SU-DHL-6 (cell line): ENCODE measurements around the gene HMGB1.
A peak's percentile ranks its signal among the peaks of the same experiment; 100 is the strongest.

ENCODE experiments used
- H2AFZ ChIP-seq: fragments of 200-600 bp; sonication (generic); 2 replicates; pipeline ENCODE4 v1.6.1; 2014; ENCODE audit warnings: low read depth, mild to moderate bottlenecking, moderate library complexity, mixed read lengths, antibody characterized with exemption, low read length; ENCODE audit not compliant: severe bottlenecking
- H3F3A ChIP-seq: fragments of 200-600 bp; shearing (Covaris generic); 2 replicates; pipeline ENCODE4 v1.6.0; 2016; ENCODE audit warnings: antibody characterized with exemption, mild to moderate bottlenecking; ENCODE audit not compliant: insufficient read depth
- H3K27ac ChIP-seq: fragments of 200-600 bp; sonication (generic); 2 replicates; pipeline ENCODE4 v1.5.1; 2016; ENCODE audit warnings: low read depth, mild to moderate bottlenecking, low read length, moderate library complexity, mixed read lengths
- H3K27me3 ChIP-seq: fragments of 200-600 bp; sonication (generic), shearing (Covaris generic); 2 replicates; pipeline ENCODE4 v1.6.0; 2014; ENCODE audit warnings: mild to moderate bottlenecking, low read length
- H3K36me3 ChIP-seq: fragments of 200-600 bp; sonication (generic); 2 replicates; pipeline ENCODE4 v1.6.1; 2014; ENCODE audit warnings: mild to moderate bottlenecking, low read length, mixed read lengths
- H3K4me2 ChIP-seq: fragments of 300-600, 200-600 bp; shearing (Covaris generic), sonication (generic); 2 replicates; pipeline ENCODE4 v1.6.0; 2014; ENCODE audit warnings: low read length, low read depth, mild to moderate bottlenecking; ENCODE audit not compliant: poor library complexity, severe bottlenecking
- H3K4me3 ChIP-seq: fragments of 200-600 bp; sonication (generic); 2 replicates; pipeline ENCODE4 v1.5.1; 2014; ENCODE audit warnings: antibody characterized with exemption, low read length, mild to moderate bottlenecking, mixed read lengths; ENCODE audit not compliant: insufficient read depth, poor library complexity, severe bottlenecking
- H3K79me2 ChIP-seq: fragments of 200-600 bp; sonication (generic); 2 replicates; pipeline ENCODE4 v1.6.1; 2014; ENCODE audit warnings: mild to moderate bottlenecking, low read length, moderate library complexity; ENCODE audit not compliant: insufficient read depth
- H3K9ac ChIP-seq: fragments of 200-600 bp; sonication (generic); 2 replicates; pipeline ENCODE4 v1.7.0; 2014; ENCODE audit warnings: mild to moderate bottlenecking, low read length
- H3K9me2 ChIP-seq: fragments of 200-600 bp; sonication (generic); replicated peaks from 2 replicates; pipeline ENCODE4 v1.6.1; 2014; ENCODE audit warnings: low read length; ENCODE audit not compliant: insufficient read depth
- H3K9me3 ChIP-seq: fragments of 200-600 bp; sonication (generic); 2 replicates; pipeline ENCODE4 v1.6.1; 2014; ENCODE audit warnings: low read length, mixed read lengths; ENCODE audit not compliant: insufficient read depth
- H4K20me1 ChIP-seq: fragments of 200-600 bp; sonication (generic); 2 replicates; pipeline ENCODE4 v1.6.1; 2014; ENCODE audit warnings: low read depth, mild to moderate bottlenecking, antibody characterized with exemption, low read length, moderate library complexity, mixed read lengths
- EZH2phosphoT487 ChIP-seq: fragments of 200-600 bp; sonication (generic), shearing (Covaris generic); conservative IDR thresholded peaks from 2 replicates; pipeline ENCODE4 v1.6.1; 2018; ENCODE audit warnings: mild to moderate bottlenecking, antibody characterized with exemption, low read length, moderate library complexity, mixed read lengths
- TF ChIP-seq, protein P1 (sequence below): fragments of 200-600 bp; sonication (generic); IDR thresholded peaks from one replicate; pipeline ENCODE4 v1.5.1; 2017; ENCODE audit warnings: antibody characterized with exemption, mild to moderate bottlenecking, low read length, moderate library complexity; ENCODE audit not compliant: insufficient read depth, poor library complexity, severe bottlenecking

The HMGB1 gene

DNA sequence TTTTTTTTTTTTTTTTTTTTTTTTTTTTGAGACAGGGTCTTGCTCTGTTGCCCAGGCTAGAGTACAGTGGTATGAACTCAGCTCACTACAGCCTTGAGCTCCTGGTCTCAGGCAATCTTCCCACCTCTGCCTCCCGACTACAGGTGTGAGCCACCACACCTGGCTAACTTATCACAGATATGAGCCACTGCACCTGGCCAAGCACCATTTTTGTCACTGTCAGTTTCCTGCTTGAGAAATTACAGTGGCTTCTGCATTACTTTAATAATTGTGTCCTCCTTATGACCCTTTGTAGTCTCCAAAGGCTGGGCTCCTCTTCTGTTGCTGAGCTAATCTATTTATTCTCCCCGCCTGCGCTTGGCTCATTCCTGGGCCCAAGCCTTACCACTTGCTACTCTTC, 27.4 kb downstream of the HMGB1 start:
- no peak overlapping the region for H2AFZ ChIP-seq

DNA sequence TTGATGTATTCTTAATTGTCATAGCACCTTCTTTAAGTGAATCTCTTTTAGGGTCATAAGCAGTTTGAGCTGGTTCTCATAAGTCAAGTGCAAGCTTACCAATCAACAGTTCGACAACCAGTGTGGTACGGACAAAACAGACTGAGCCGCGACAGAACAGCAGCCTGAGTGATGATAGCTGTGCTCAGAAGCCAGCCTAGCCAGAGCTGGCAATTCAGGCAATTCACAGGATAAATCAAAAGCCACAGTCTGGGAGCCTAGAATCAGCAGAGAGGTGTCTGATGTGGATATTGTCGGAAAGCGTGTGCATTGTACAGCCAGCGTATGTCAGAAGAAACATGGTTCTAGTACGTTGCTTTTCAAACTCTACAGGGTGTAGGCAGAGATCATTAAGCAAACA, 28.6 kb downstream of the HMGB1 start:
- no peak overlapping the region for H2AFZ ChIP-seq
- H3K9me3 ChIP-seq, result no peaks in the 10 kb centered on the region
- H3K4me2 ChIP-seq, result no peak overlapping the region
- H4K20me1 ChIP-seq, result no peaks in the 10 kb centered on the region
- no peaks in the 10 kb centered on the region for H3K9me2 ChIP-seq
- no peak overlapping the region for H3K27ac ChIP-seq
- TF ChIP-seq, protein P1, sequence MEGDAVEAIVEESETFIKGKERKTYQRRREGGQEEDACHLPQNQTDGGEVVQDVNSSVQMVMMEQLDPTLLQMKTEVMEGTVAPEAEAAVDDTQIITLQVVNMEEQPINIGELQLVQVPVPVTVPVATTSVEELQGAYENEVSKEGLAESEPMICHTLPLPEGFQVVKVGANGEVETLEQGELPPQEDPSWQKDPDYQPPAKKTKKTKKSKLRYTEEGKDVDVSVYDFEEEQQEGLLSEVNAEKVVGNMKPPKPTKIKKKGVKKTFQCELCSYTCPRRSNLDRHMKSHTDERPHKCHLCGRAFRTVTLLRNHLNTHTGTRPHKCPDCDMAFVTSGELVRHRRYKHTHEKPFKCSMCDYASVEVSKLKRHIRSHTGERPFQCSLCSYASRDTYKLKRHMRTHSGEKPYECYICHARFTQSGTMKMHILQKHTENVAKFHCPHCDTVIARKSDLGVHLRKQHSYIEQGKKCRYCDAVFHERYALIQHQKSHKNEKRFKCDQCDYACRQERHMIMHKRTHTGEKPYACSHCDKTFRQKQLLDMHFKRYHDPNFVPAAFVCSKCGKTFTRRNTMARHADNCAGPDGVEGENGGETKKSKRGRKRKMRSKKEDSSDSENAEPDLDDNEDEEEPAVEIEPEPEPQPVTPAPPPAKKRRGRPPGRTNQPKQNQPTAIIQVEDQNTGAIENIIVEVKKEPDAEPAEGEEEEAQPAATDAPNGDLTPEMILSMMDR, result no peak
- TF ChIP-seq EZH2phosphoT487, result no peak
- no peaks in the 10 kb centered on the region for H3K79me2 ChIP-seq
- peaks cover 40% of the 10 kb centered on the region for H3F3A ChIP-seq
- H3K27me3 ChIP-seq, result no peaks in the 10 kb centered on the region
- peaks cover 1% of the 10 kb centered on the region; the same call in 1 of the 2 replicates for H3K36me3 ChIP-seq
- H3K4me3 ChIP-seq, result no peak overlapping the region
- H3K9ac ChIP-seq, result no peak overlapping the region

More for the DNA sequence above, 27.4 kb downstream of the HMGB1 start:
- Histone ChIP-seq H3K9me3 (no peaks in the 10 kb centered on the region), H3K27ac (peak overlapping the region; percentile 76), H3K9me2 (no peaks in the 10 kb centered on the region), H3K4me3 (no peak overlapping the region), H3K9ac (peak overlapping the region; percentile 9; the same call in 1 of the 2 replicates), H4K20me1 (no peaks in the 10 kb centered on the region), H3K27me3 (no peaks in the 10 kb centered on the region), H3K4me2 (peak overlapping the region; percentile 41), H3F3A (peaks cover 51% of the 10 kb centered on the region), H3K79me2 (no peaks in the 10 kb centered on the region), H3K36me3 (peaks cover 3% of the 10 kb centered on the region; the same call in 1 of the 2 replicates)
- TF ChIP-seq EZH2phosphoT487, result no peak
- TF ChIP-seq, protein P1, result no peak

DNA sequence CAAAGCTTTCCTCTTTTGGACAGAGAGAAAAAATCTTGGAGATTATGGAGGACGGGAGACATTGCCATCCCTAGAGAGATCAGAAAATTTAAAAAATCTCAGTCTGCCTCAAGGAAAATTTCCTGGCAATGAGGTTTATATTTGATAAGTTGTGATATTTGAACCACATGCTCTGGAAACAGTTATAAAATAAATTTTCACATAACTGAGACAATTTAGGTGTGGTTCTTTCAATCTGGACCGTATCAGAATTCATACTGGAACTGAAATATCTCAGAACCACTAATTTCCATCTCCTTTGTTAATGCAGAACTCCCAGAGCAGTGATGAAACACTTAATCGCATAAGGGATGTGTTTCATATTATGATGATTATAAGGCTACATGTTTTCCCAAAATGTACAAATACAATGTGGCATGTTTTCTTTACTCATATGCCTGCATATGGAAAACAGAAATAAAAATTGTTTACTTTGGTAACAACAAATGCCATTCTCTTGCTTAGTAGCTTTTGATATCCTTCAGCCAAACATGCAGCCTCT, 29.8 kb downstream of the HMGB1 start:
- H4K20me1 ChIP-seq, result no peaks in the 10 kb centered on the region

More for the DNA sequence above, 29.8 kb downstream of the HMGB1 start:
- H3K9me3 ChIP-seq, result no peaks in the 10 kb centered on the region
- no peak overlapping the region for H3K4me2 ChIP-seq
- no peak overlapping the region for H3K27ac ChIP-seq
- peaks cover 31% of the 10 kb centered on the region for H3F3A ChIP-seq
- no peaks in the 10 kb centered on the region for H3K9me2 ChIP-seq
- TF ChIP-seq, protein P1, result no peak
- no peak for TF ChIP-seq EZH2phosphoT487
- no peak overlapping the region for H2AFZ ChIP-seq
- no peaks in the 10 kb centered on the region for H3K27me3 ChIP-seq
- H3K9ac ChIP-seq, result no peak overlapping the region
- H3K79me2 ChIP-seq, result no peaks in the 10 kb centered on the region
- no peak overlapping the region for H3K4me3 ChIP-seq
- H3K36me3 ChIP-seq, result no peaks in the 10 kb centered on the region
